ENCODE data around the gene PRPF31.
"Not testable (repeated sequence)": the region's sequence is repeated elsewhere in the genome, so short reads cannot be mapped to it uniquely, and the experiment has no call there.

The PRPF31 gene, protein sequence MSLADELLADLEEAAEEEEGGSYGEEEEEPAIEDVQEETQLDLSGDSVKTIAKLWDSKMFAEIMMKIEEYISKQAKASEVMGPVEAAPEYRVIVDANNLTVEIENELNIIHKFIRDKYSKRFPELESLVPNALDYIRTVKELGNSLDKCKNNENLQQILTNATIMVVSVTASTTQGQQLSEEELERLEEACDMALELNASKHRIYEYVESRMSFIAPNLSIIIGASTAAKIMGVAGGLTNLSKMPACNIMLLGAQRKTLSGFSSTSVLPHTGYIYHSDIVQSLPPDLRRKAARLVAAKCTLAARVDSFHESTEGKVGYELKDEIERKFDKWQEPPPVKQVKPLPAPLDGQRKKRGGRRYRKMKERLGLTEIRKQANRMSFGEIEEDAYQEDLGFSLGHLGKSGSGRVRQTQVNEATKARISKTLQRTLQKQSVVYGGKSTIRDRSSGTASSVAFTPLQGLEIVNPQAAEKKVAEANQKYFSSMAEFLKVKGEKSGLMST

DNA sequence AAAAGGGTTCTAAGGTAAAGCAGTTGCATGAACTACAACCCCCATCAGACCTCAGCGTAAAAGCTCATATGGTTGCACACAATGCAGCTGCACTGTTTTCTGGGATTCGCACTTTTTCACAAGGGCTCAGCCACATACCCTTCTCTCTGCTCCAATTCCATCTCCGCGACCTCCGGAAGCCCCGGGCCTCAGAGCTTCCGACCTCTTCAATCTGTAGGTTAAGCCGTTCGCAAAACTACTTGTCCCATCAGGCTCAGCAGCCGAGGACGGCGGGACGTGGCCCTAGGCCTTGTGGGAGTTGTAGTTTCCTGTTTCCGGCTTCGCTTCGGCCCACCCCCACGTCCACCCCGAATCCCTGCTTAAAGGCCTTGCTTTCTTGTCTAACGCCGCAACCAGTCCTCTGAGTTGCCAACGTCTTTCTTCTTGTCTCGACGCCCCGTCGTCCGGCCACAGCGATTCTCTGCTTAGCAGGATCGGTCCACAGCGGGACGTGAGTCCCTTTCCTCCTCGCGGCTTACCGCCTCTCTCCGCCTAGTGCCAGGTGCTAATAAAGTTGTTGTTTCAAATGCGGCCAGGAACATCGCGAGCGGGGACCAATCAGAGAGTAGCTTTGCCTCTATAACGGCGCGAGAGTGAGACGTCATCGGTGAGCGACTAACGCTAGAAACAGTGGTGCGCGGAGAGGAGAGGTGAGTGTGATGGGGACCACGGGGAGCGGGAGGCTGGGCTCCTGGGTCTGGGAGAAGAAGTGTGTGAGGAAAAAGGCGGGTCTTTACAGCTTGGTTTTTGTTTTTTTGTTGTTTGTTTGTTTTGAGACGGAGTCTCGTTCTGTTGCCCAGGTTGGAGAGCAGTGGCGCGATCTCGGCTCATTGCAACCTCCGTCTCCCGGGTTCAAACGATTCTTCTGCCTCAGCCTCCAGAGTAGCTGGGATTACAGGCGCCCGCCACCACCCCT, at the start of gene PRPF31, which contains the start of gene TFPT:
Gene PRPF31, plus strand, starts transcription at position 646 of the 955 bp plus-strand sequence. CDS start 2,525 bp downstream, outside the sequence.
Gene TFPT, minus strand, starts transcription at position 549 of the 955 bp plus-strand sequence. Its CDS starts 388 bp downstream, at position 161.
- DNase-seq = peak; percentile 95

GRCh38 chr19:54069470-54069869, 46.1 kb upstream of the PRPF31 start:
- no peak for DNase-seq

- DNase-seq = no peak
These were observed 41.7 kb upstream of the PRPF31 start for GRCh38 chr19:54073829-54074228.

GRCh38 chr19:54074851-54075250, 40.7 kb upstream of the PRPF31 start:
- DNase-seq = no peak

GRCh38 chr19:54077334-54077733, 38.2 kb upstream of the PRPF31 start:
- no peak for DNase-seq

DNA sequence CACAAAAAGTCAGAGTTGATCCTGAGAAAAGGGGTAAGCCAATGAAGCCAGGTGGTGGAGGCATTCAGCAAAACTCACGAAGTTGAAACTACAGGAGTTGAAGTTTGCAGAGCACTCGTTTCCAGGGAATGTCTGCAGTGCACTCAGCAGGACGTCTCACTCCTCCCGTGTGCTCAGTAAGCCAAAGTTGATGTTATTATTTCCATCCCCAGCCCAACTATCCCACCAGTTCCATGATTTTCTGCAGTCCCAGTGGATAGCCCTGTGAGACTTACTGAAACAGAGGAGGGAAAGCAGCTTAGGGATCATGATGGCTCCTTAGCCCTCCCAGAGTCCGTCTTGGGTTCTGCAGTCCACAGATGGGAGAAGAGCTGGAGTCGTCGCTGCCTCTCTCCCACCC, 34.5 kb upstream of the PRPF31 start, which contains the start of gene TARM1:
Gene TARM1, minus strand, starts transcription at position 334 of the 400 bp plus-strand sequence. Its CDS starts 25 bp downstream, at position 309.
- no peak for DNase-seq

DNA sequence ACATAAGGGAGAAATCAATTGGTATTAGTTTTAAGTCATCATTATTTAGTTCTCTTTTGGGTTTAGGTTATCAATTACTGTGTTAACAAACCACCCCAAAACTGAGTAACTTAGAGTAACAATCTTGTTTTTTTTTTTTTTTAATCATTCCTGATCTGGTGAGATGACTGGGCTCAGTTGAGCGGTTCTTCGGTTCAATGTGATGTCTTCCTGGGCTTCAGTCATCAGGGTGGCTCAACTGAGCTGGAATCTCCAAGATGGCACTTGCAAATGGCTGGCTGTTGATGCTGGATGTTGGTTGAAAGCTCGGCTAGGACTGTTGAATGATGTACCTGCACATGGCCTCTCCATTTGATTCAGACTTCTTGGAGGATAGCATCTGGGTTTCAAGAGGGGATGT, 31.1 kb upstream of the PRPF31 start:
- no peak for DNase-seq

DNA sequence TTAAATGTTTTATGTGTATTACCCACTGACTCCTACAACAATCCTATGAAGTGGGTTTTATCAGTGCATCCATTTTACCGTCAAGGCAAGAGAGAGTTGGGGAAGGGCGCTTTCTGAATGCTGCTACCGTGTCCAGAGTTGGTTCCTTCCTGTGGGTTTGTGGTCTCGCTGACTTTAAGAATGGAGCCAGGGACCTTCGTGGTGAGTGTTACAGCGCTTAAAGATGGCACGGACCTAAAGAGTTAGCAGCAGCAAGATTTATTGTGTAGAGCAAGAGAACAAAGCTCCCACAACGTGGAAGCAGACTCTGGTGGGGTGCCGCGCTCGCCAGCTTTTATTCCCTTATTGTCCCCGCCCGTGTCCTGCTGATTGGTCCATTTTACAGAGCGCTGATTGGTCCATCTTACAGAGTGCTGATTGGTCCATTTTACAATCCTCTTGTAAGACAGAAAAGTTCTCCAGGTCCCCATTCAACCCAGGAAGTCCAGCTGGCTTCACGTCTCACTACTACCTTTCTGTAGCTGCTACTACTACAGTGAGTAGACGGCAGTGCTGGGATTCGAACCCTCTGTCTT, 21.0 kb upstream of the PRPF31 start:
- no peak for DNase-seq

DNA sequence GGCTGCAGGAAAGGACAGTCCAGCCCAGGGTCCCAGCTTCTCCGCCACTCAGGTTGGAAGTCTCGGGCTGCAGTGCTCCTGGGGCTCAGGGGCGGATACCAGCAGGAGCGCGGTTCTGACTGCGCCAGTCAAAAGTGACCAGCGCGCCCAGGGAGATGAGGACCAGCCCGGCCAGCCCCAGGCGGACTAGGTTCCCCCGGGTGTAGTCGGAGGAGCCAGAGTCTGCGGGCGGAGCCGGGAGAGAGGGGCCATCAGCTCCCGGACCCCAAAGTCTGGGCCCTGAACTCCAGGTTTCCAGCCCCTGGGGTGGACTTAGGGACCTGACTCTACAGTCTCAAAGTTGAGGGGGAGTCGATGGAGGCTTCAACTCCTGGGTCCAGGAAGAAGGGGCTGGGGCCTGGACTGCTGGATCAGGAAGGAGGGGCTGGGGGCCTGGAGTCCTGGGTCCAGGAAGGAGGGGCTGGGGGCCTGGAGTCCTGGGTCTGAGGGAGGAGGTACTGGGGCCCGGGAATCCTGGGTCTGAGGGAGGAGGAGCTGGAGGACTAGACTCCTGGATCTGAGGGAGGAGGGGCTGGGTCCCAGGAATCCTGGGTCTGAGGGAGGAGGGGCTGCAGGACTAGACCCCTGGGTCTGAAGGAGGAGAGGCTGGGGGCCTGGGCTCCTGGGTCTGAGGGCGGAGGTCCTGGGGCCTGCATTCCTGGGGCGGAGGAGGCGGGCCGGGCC, 20.3 kb upstream of the PRPF31 start:
- no peak for DNase-seq

GRCh38 chr19:54095859-54096616, 19.5 kb upstream of the PRPF31 start:
- DNase-seq = peak; percentile 45

DNA sequence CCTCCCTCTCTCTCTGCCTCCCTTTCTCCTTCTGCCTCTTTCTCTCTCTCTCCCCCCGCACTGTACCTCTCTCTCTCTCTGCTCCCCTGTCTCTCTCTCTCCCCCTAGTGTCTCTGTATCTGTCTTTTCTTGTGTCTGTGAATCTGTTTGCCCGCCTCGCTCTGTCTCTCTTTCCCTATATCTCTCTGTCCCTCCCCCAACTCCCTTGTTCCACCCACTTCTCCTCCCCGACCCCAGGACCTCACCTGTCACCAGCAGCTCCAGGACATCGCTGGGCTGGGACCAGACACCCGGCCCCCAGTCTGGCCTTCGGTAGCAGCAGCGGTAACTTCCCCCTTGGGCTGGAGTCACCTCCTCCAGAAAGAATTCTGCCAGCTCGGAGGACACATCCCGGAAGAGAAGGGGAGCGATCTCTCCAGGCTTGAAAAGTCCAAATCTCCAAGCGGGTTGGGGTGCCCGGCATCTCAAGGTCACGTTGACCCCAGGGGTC, 18.9 kb upstream of the PRPF31 start:
- DNase-seq = no peak

DNA sequence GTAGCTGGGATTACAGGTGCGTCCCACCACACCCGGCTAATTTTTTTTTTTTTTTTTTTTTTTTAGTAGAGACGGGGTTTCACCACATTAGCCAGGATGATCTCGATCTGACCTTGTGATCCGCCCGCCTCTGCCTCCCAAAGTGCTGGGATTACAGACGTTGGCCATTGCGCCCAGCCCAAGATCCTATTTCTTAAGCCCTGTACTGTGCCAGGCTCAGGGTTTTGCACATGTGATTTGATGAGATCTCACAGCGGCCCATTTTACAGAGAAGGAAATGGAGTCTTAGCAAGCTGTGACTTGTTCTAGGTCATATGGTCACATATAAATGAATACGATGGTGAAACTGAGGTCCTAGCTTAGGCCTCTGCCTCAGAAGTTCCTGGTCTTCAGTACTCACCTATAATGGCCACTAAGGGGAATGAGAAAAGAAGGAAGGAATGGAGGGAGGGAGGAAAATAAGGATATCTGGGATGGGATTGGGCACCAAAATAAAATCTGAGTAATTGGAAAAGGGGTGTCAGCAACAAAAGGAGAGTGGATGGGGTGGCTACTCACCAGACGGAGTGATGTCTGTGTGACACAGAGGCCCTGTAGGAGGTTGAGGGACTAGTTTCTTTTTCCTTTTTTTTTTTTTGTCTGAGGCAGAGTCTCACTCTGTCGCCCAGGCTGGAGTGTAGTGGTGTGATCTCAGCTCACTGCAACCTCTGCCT, 16.2 kb upstream of the PRPF31 start:
- no peak for DNase-seq

DNA sequence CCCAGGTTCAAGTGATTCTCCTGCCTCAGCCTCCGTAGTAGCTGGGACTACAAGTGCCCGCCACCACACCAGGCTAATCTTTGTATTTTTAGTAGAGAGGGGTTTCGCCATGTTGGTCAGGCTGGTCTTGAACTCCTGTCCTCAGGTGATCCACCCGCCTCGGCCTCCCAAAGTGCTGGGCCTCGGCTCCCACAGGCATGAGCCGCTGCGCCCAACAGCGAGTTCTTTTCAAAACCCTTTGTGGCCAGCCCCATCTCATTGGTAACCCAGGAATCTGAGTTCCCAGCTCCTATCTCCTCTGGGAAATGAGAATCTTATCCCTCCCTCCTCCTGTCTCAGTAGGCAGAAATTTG, 15.7 kb upstream of the PRPF31 start:
- not testable (repeated sequence) for DNase-seq

DNA sequence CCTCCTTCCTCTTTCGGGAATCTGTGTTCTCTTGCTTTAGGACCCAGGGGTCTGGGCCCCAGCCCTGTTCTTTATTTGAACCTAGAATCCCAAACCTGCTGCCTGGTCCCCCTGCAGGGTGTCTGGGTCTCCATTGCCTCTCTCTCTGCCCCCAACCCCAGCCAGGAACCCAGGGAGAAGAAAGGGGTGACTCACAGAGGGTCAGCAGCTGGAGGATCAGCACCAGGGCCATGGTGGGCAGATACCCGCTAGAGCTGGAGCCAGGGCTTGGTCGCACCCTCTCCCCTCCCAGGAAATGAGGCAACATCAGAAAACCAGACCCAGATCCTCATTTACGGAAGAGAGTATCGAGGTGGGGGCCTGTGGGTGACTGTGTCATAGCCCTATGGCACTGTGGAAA, 15.0 kb upstream of the PRPF31 start, which contains the start of gene OSCAR:
Gene OSCAR, minus strand, starts transcription at position 243 of the 400 bp plus-strand sequence. Its CDS starts 11 bp downstream, at position 232.
- no peak for DNase-seq

GRCh38 chr19:54102421-54103169, 13.0 kb upstream of the PRPF31 start, which contains the start of gene NDUFA3:
Gene NDUFA3, plus strand, starts transcription at chr19:54102855. Its CDS starts 24 bp downstream, at chr19:54102879.
- peak; percentile 96 for DNase-seq

GRCh38 chr19:54104998-54105715, 10.4 kb upstream of the PRPF31 start:
- DNase-seq = no peak

DNA sequence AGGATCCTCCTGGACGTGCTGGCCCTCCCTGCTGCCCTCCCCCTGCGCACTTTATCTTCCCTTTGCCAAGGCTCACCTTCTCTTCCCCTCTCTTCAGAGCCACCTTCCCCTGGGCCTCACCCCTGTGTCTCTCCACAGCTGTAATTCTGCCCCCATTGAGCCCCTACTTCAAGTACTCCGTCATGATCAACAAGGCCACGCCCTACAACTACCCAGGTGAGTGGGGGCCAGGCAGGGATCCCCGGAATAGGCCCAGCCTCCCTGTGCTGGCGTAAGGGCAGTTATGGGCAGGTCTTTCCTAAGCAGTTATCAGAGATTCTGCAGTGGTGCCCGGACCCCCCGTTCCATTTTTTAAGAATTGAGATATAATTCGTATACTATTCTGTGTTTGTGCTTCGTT, 9.8 kb upstream of the PRPF31 start:
- no peak for DNase-seq

GRCh38 chr19:54106716-54107115, 8.8 kb upstream of the PRPF31 start:
- no peak for DNase-seq
